Activated CD4-positive, alpha-beta T cell treated with anti-CD3 and anti-CD28 coated beads for 24 hours (primary cell): ENCODE data around the gene TAF9B.
"Not testable (repeated sequence)": the region's sequence is repeated elsewhere in the genome, so short reads cannot be mapped to it uniquely, and the experiment has no call there.

Source experiments
- DNase-seq, 2 donors: peaks; one replicate each; pipeline ENCODE4 v3.0.0-alpha.2; 2020; ENCODE audit warnings: low read depth in 2 of 2

The TAF9B gene

DNA sequence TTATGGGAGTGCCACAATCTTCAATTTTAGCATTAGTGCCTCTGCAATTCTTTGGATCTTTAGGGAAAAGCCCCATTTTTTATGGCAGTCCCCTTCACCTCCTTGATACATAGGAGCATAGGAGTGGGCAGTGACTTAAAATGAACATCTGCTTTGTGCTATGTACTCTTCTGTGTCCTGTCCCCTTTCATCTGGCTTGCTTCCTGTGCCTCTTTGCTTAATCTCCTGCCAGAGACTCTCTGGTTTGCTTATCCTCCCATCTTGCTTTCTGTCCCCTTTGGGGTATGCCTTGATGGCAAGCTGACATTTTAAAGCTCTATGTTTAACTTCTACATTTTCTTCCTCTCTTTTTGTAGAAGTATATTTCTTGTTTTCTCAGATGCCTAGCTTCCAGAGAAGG lies 23.1 kb downstream of the TAF9B start:
- no peak for DNase-seq

DNA sequence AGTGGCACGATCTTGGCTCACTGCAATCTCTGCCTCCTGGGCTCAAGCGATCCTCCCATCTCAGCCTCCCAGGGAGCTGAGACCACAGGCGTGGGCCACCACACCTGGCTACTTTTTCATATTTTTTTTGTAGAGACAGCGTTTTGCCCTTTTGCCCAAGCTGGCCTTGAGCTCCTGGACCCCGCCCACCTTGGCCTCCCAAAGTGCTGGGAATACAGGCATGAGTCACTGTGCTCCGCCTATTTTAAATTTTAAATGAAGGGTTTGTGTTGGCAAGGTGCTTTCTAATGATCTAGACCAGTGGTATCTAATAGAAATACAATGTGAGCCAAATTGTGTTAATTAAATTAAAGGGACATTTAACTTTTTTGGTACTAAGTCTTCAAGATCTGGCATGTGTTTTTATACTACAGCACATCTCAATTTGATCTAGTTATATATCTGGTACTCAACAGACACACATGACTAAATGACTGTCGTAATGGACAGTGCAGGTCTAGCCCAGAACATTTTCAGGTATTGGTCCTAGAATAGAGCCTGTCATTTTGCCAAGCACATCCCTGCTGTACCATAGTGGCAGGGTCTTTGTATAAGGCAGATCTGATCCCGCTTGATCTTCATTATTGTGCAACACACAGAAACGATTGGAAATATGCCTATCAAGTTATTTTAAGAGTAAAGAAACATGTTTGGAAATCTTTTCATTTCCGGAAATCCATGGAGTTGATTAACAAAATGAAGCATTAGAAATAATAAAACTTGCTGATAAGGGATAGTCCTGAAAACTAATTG lies 28.1 kb downstream of the TAF9B start:
- no peak for DNase-seq

DNA sequence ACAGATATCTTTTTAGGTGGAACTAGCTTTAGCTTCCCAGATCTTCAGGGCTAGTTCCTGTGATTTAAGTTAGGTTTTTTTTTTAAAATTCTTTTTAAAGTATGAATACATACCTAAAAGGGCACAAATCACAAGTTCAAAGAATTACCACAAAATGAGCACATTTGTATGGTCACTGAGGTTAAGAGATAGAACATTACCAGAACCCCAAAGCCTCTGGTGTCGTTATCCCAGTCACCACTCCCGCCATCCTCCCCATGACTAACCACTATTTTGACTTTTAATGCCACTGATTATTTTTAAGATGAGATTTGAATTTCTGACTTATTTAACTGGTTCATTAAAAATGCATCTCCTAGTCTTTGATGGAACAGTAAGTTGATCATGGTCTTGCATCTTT lies 30.0 kb downstream of the TAF9B start:
- DNase-seq = no peak

DNA sequence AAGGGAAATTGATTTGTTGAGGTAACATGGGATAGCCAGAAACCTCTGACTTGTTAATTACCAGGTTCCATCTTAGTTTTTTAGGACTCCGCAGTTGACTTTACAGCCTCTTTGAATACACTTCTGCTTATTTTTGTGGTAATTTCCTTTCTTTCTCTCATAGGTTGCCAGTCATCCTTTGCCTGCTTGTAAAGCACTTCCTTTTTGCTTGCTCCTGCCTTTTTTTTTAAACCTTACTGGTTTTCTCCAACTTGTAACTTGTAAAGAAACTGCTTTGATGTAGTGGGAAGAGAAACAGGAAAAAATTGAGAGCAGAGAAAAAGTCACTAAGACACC lies 32.8 kb downstream of the TAF9B start:
- no peak for DNase-seq

DNA sequence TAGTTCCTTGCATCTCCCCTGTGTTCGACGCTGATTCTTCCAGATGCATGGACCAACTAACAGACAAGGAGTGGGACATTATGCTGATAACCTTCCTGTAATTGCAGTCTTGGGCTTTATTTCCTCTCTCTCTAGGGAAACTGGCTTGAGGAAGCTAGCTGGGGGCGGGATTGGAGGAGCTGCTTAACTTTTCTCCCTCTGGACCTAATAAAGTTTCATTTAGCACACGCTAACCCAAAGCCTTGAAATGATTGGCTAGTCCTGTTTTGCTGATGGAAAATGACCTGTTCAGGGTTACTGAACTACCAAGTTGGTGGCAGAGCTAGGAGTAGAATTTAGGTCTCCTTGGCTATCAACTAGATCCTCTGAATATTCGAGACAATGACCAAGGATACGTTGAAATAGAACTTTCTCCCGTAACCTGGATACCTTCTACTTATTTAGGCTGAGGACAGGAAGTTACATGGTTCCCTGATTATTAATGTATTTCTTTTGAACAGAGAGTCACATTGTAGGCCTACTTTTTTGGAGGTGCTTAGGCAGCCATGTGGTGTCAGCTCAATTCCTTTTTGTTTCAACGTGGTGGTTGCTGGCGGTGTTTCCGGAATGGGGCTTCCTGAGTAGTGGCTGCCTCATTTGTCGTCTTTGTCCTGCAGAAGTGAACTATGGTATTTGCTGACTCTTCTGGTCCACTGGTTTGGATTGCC lies 33.4 kb downstream of the TAF9B start:
- no peak for DNase-seq

DNA sequence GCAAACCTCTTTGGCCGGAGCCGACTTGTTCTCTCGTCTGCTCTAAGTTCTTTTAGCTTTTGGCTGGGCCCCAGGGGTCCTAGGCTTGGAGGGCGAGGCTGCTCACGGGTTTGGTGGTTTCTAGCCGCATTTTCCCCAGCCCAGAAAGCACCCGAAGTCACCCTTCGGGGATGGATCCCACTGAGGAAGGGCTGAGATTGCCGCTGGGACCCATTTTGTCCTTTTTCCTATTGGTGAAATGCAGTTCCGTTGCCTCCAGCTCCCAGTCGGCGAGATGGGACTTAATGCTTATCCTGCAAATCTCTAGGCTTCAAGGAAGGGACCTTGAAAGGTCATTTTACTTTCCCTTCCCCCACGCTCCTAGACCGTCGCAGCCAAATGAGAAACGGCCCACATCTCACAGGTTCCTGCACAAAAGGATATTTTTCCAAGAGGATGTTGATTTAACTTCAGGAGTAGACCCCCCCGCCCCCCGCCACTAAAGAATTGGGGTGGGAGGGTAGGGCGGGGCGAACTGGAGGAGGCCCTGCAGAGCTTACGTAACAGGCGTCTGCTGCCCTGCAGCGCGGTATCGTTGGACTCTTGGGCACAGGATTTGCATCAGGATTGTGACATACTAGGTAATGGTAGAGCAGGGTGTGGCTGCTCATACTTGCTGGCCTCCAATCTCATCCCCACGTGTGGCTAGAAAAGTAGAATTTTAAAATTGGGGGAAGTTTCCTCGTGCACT lies 34.8 kb downstream of the TAF9B start:
- peak in 1 of 2 donors; percentile 19 for DNase-seq

DNA sequence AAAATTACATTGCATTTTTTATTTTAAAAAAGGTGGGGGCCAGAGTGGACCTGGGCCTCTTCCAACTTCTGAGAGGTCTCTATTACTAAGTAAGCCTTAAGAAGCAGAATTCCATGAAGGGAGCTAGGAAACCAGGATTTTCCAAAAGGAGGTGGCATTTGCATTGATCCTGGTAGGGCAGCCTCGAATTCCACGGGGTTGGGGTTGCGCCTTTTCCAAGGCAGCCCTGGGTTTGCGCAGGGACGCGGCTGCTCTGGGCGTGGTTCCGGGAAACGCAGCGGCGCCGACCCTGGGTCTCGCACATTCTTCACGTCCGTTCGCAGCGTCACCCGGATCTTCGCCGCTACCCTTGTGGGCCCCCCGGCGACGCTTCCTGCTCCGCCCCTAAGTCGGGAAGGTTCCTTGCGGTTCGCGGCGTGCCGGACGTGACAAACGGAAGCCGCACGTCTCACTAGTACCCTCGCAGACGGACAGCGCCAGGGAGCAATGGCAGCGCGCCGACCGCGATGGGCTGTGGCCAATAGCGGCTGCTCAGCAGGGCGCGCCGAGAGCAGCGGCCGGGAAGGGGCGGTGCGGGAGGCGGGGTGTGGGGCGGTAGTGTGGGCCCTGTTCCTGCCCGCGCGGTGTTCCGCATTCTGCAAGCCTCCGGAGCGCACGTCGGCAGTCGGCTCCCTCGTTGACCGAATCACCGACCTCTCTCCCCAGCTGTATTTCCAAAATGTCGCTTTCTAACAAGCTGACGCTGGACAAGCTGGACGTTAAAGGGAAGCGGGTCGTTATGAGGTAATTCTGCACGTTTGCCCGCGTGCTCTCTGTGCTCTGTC lies 35.6 kb downstream of the TAF9B start, which contains the start of gene PGK1:
Gene PGK1 (plus strand): TSS at position 626 of the 824 bp plus-strand sequence. CDS start 93 bp downstream, at position 719.
- DNase-seq = peak; percentile 79 to 82

DNA sequence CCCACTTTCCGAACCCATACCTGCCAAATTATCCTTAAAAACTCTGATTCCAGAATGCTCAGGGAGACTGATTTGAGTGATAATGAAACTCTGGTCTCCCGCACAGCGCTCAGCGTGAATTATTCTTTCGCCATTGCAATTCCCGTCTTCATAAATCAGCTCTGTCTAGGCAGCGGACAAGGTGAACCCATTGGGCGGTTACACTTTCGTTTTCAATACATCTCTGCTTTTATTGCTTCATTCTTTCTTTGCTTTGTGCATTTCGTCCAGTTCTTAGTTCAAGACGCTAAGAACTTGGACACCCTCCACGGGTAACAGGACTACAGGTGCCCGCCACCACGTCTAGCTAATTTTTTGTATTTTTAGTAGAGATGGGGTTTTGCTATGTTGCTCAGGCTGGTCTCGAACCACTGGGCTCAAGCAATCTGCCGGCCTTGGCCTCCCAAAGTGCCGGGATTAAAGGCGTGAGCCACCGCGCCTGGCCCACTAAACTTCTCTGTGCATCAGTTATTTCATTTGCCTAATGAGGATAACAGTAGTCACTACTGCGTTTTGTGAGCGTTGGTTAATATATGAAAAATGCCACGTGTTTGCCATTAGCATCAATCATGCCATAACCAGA lies 36.3 kb downstream of the TAF9B start:
- DNase-seq = no peak

DNA sequence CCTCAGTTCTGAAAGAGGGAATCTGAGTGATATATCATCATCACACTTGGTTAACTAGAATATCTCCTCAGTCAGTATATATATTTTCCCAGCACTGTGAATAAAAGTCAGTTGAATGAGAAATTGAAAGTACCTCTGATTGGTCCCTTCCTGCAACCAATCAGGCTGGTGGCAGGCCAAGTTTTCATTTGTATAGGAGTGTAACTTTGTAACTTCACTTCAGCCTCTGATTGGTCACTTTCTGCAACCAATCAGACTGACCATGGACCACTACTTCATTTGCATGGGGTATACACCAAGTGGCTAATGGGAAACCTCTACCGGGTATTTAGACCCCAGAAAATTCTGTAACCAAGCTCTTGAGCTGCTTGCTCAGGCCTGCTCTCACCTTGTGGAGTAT lies 37.4 kb downstream of the TAF9B start:
- no peak for DNase-seq

DNA sequence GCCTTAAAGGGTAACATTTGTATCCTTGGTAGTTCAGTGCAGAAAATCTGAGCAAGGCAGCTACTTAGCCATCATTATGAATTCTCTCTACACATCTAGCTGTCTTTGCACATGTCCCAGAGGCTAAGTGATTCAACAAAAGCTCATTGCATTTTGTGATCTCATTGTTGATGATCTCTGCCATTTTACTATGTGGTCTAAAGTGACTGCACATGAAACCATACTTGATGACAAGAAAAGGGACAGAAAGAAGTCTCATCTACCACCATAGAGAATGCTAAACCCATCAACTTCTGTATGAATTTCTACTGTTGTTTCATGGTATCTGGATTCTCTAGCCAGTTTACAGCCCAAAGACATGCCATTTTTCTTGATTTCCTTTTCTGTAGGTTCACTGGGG lies 41.3 kb downstream of the TAF9B start:
- DNase-seq = no peak

DNA sequence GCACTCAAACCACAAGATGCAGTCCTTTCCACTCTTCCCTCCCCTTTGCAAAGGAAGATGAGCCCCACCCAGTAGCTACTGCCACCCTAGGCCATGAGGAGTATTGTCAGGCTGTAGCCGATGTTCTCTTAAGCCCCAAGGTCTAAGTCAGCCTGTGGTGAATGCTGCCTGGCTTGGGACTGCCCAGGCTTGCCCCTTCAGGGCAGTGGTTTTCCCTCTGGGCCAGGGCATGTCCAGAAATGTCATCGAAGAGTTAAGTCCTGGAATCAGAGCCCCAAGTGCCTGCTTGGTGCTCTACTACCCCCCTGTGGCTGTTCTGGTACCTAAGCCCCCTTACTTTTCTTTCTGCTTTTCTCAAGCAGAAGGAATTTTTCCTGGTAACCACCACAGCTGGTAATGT lies 47.2 kb downstream of the TAF9B start:
- no peak for DNase-seq

DNA sequence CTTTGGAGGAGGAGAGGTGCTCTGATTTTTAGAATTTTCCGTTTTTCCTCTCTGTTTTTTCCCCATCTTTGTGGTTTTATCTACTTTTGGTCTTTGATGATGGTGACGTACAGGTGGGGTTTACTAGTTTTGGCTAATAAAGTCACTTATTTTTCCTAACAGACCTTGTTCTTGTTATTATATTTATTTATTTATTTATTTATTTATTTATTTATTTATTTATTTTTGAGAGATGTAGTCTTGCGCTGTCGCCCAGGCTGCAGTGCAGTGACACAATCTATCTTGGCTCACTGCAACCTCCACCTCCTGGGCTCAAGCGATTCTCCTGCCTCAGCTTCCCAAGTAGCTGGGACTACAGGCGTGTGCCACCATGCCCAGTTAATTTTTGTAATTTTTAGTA lies 58.0 kb downstream of the TAF9B start:
- not testable (repeated sequence) for DNase-seq
